Progenitor cell of endocrine pancreas (in vitro differentiated cells): ENCODE data around the gene OR2F1. TPM values are rescaled to one million over a fixed set of nuclear protein-coding genes. Genes with fewer than 3 reads are reported as not detected.

Experiments used
- DNase-seq: peaks from one replicate; pipeline ENCODE4 v3.0.0; 2021; ENCODE audit warnings: low spot score; ENCODE audit not compliant: unreplicated experiment
- H3K27ac Mint-ChIP-seq: 2 replicates; pipeline ENCODE4 v1.8.0; 2021; ENCODE audit warnings: mild to moderate bottlenecking, moderate library complexity, mixed read lengths
- H3K27me3 Mint-ChIP-seq: 2 replicates; pipeline ENCODE4 v1.8.0; 2021; ENCODE audit warnings: mixed read lengths
- H3K36me3 Mint-ChIP-seq: 2 replicates; pipeline ENCODE4 v1.8.0; 2022; ENCODE audit warnings: mixed read lengths; ENCODE audit not compliant: insufficient read depth
- H3K4me1 Mint-ChIP-seq: 2 replicates; pipeline ENCODE4 v1.8.0; 2021; ENCODE audit warnings: low read depth, mixed read lengths
- H3K4me3 Mint-ChIP-seq: 2 replicates; pipeline ENCODE4 v1.8.0; 2021; ENCODE audit warnings: low read depth, mild to moderate bottlenecking, moderate library complexity, mixed read lengths
- H3K9me3 Mint-ChIP-seq: 2 replicates; pipeline ENCODE4 v1.8.0; 2021; ENCODE audit warnings: low read depth, mixed read lengths
- CTCF ChIP-seq: fragments of 200-600 bp; sonication (generic); IDR thresholded peaks from one replicate; pipeline ENCODE4 v1.5.0; 2021; ENCODE audit warnings: antibody characterized with exemption, mild to moderate bottlenecking; ENCODE audit not compliant: unreplicated experiment
- total RNA-seq: library from RNA; stranded (reverse); gene quantifications from 2 replicates; pipeline ENCODE4 v1.2.1, GENCODE V29; 2021

The OR2F1 gene
- total RNA-seq, 1 donor from 2014 or later, result not detected

- Mint-ChIP-seq H3K4me1 (no peaks in the 10 kb centered on the region), H3K9me3 (peaks cover 2% of the 10 kb centered on the region), H3K27ac (peak overlapping the region; percentile 11), H3K27me3 (no peaks in the 10 kb centered on the region), H3K36me3 (no peaks in the 10 kb centered on the region), H3K4me3 (no peak overlapping the region)
- no peak for TF ChIP-seq CTCF
- DNase-seq, result no peak
These were observed 19.3 kb downstream of the OR2F1 start for GRCh38 chr7:143973870-143974416.

- Mint-ChIP-seq H3K4me3 (no peak overlapping the region), H3K27ac (peak overlapping the region; percentile 11), H3K4me1 (no peaks in the 10 kb centered on the region), H3K9me3 (peaks cover 2% of the 10 kb centered on the region), H3K27me3 (no peaks in the 10 kb centered on the region), H3K36me3 (no peaks in the 10 kb centered on the region)
- no peak for DNase-seq
- no peak for TF ChIP-seq CTCF
These were observed 19.8 kb downstream of the OR2F1 start for GRCh38 chr7:143974459-143974858.

- Mint-ChIP-seq H3K9me3 (no peaks in the 10 kb centered on the region), H3K4me3 (no peak overlapping the region), H3K4me1 (no peaks in the 10 kb centered on the region), H3K36me3 (no peaks in the 10 kb centered on the region), H3K27ac (no peak overlapping the region), H3K27me3 (no peaks in the 10 kb centered on the region)
- no peak for DNase-seq
- TF ChIP-seq CTCF, result peak; percentile 13
These were observed 21.0 kb downstream of the OR2F1 start for GRCh38 chr7:143975617-143976016.

GRCh38 chr7:143978585-143978984 is 23.9 kb downstream of the OR2F1 start:
- no peak for DNase-seq
- Mint-ChIP-seq H3K27ac (no peak overlapping the region), H3K4me1 (no peaks in the 10 kb centered on the region), H3K27me3 (no peaks in the 10 kb centered on the region), H3K4me3 (no peak overlapping the region), H3K36me3 (no peaks in the 10 kb centered on the region), H3K9me3 (no peaks in the 10 kb centered on the region)
- TF ChIP-seq CTCF, result no peak

- H3K9me3 Mint-ChIP-seq, result no peaks in the 10 kb centered on the region
- H3K27me3 Mint-ChIP-seq, result no peaks in the 10 kb centered on the region
- H3K27ac Mint-ChIP-seq, result no peak overlapping the region
- H3K4me3 Mint-ChIP-seq, result no peak overlapping the region
- no peak for DNase-seq
- no peaks in the 10 kb centered on the region for H3K36me3 Mint-ChIP-seq
- H3K4me1 Mint-ChIP-seq, result no peaks in the 10 kb centered on the region
- TF ChIP-seq CTCF, result no peak
These were observed 24.7 kb downstream of the OR2F1 start for GRCh38 chr7:143979359-143979758.
